Cardiac muscle cell (in vitro differentiated cells and primary cell): ENCODE measurements around the gene STOML3. TPM values are rescaled to one million over a fixed set of nuclear protein-coding genes. Genes with fewer than 3 reads are reported as not detected.

Experiments
- DNase-seq, 2 donors: peaks; one replicate each; pipeline versions ENCODE4 v3.0.0 to v3.0.0-alpha.2; 2010 to 2017; ENCODE audit warnings: low read depth in 1 of 2, low spot score in 1 of 2
- H3K27ac ChIP-seq: fragments of 200-600 bp; sonication (generic); 2 replicates; pipeline ENCODE4 v1.5.1; 2016
- H3K27me3 ChIP-seq: fragments of 200-600 bp; sonication (generic); 2 replicates; pipeline ENCODE4 v1.6.0; 2016; ENCODE audit warnings: control low read depth
- H3K36me3 ChIP-seq: fragments of 200-600 bp; sonication (generic); 2 replicates; pipeline ENCODE4 v1.5.1; 2016; ENCODE audit warnings: control low read depth
- H3K4me1 ChIP-seq: fragments of 200-600 bp; sonication (generic); 2 replicates; pipeline ENCODE4 v1.8.1; 2017; ENCODE audit warnings: low read depth, mild to moderate bottlenecking, mixed run types
- H3K4me3 ChIP-seq: fragments of 200-600 bp; sonication (generic); 2 replicates; pipeline ENCODE4 v1.5.1; 2016; ENCODE audit warnings: mild to moderate bottlenecking
- H3K9me3 ChIP-seq: fragments of 200-600 bp; sonication (generic); 2 replicates; pipeline ENCODE4 v1.5.1; 2017; ENCODE audit warnings: low read depth, mild to moderate bottlenecking, control low read depth
- CTCF ChIP-seq: IDR thresholded peaks from 2 replicates; pipeline ENCODE4 v1.5.1; 2012; ENCODE audit warnings: low read depth, mild to moderate bottlenecking, low read length
- polyA plus RNA-seq: library from polyadenylated mRNA; unstranded; fragments of >200 nt; fragmentation: Nextera tagmentation; extraction: Ambion mirVana; gene quantifications from 2 replicates; pipeline ENCODE4 v1.2.1, GENCODE V29; 2016
- total RNA-seq: library from RNA; depleted of rRNA; stranded (reverse); fragments of >200 nt; gene quantifications from 2 replicates; pipeline ENCODE4 v1.2.3, GENCODE V29; 2016

STOML3 gene
- total and polyA plus RNA-seq, 2 experiments from 2014 or later = not detected

DNA sequence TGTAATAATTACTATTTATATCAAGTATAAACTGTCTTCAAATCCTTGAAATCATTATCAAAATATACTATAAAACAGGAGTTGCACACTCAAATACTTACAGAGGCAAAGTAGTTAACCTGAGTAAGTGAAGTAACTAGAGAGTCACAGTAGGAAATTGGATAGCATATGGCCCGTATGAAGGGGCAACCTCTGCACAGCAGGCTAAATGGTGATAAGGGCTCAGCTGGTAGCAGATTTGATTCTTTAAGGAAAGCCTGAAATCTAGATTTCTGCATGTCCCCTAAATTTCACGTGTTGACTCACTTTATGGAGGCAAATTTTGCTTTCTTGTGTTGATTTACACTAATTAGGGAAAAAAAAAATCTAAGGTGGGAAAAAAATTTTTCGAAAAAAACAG, 46.4 kb downstream of the STOML3 start:
- no peak for DNase-seq
- no peaks in the 10 kb centered on the region for H3K36me3 ChIP-seq
- H3K27me3 ChIP-seq = no peaks in the 10 kb centered on the region
- no peak for TF ChIP-seq CTCF
- no peak overlapping the region for H3K4me3 ChIP-seq
- H3K9me3 ChIP-seq = no peaks in the 10 kb centered on the region
- H3K27ac ChIP-seq = no peak overlapping the region
- H3K4me1 ChIP-seq = no peaks in the 10 kb centered on the region

GRCh38 chr13:38943231-38943630, 47.4 kb downstream of the STOML3 start:
- Histone ChIP-seq H3K4me3 (no peak overlapping the region), H3K27ac (no peak overlapping the region), H3K27me3 (no peaks in the 10 kb centered on the region), H3K36me3 (no peaks in the 10 kb centered on the region), H3K9me3 (no peaks in the 10 kb centered on the region), H3K4me1 (no peaks in the 10 kb centered on the region)
- DNase-seq = no peak
- TF ChIP-seq CTCF = no peak

DNA sequence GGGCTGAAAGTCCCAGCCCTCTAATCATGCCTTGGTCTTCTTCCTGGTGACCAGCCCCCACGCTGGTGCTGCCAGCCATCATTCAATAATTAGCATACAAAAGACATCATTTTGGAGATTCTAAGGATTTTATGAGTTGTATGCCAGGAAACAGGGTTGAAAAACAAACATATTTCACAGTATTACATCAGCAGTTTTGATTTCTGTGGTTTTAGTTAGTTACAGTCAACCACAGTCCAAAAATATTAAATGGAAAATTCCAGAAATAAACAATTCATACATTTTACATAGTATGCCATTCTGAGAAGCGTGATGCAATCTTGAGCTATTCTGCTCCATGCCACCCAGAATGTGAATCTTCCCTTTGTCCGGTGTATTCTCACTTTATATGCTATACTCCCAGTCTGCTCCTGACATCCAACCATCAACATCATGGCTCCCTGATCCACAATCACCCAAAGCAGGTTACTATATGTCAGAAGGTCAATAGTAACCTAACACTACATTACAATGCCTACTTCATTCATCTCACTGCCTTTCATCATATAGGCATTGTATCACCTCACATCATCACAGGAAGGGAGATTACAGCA, 49.2 kb downstream of the STOML3 start:
- Histone ChIP-seq H3K4me1 (no peaks in the 10 kb centered on the region), H3K27ac (no peak overlapping the region), H3K4me3 (no peak overlapping the region), H3K36me3 (no peaks in the 10 kb centered on the region), H3K9me3 (no peaks in the 10 kb centered on the region), H3K27me3 (no peaks in the 10 kb centered on the region)
- peak in 1 of 2 donors; percentile 28 for DNase-seq
- TF ChIP-seq CTCF = no peak

DNA sequence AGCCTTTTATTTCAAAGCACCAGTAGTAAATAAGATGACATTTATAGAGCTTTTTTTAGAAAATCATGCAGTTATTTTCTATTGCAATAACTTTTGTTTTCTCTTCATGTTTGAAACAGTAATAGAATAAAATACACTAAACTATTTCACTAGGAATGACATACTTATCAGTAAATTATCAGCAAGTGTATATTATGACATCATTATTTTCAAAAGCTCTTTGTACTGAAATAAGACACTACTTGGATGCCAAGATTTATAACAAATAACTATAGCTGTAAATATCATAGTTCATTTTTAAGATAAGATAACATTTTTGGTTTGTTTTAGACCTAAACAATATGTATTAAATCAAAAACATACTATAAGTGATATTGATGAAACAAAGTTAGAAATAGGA, 56.8 kb downstream of the STOML3 start:
- no peak for TF ChIP-seq CTCF
- H3K4me1 ChIP-seq = no peaks in the 10 kb centered on the region
- no peak overlapping the region for H3K27ac ChIP-seq
- H3K36me3 ChIP-seq = no peaks in the 10 kb centered on the region
- H3K4me3 ChIP-seq = no peak overlapping the region
- no peaks in the 10 kb centered on the region for H3K27me3 ChIP-seq
- no peaks in the 10 kb centered on the region for H3K9me3 ChIP-seq
- no peak for DNase-seq

GRCh38 chr13:38922170-38922569, 68.5 kb downstream of the STOML3 start:
- H3K36me3 ChIP-seq = no peaks in the 10 kb centered on the region
- no peak overlapping the region for H3K27ac ChIP-seq
- H3K9me3 ChIP-seq = no peaks in the 10 kb centered on the region
- no peaks in the 10 kb centered on the region for H3K4me1 ChIP-seq
- TF ChIP-seq CTCF = no peak
- H3K27me3 ChIP-seq = no peaks in the 10 kb centered on the region
- H3K4me3 ChIP-seq = no peak overlapping the region
- DNase-seq = no peak

GRCh38 chr13:38921081-38921480, 69.5 kb downstream of the STOML3 start:
- no peak overlapping the region for H3K27ac ChIP-seq
- no peak for DNase-seq
- H3K4me3 ChIP-seq = no peak overlapping the region
- H3K36me3 ChIP-seq = no peaks in the 10 kb centered on the region
- no peaks in the 10 kb centered on the region for H3K4me1 ChIP-seq
- no peaks in the 10 kb centered on the region for H3K9me3 ChIP-seq
- TF ChIP-seq CTCF = no peak
- H3K27me3 ChIP-seq = no peaks in the 10 kb centered on the region
